ENCODE results near the gene COPS7B.

Gene COPS7B

DNA sequence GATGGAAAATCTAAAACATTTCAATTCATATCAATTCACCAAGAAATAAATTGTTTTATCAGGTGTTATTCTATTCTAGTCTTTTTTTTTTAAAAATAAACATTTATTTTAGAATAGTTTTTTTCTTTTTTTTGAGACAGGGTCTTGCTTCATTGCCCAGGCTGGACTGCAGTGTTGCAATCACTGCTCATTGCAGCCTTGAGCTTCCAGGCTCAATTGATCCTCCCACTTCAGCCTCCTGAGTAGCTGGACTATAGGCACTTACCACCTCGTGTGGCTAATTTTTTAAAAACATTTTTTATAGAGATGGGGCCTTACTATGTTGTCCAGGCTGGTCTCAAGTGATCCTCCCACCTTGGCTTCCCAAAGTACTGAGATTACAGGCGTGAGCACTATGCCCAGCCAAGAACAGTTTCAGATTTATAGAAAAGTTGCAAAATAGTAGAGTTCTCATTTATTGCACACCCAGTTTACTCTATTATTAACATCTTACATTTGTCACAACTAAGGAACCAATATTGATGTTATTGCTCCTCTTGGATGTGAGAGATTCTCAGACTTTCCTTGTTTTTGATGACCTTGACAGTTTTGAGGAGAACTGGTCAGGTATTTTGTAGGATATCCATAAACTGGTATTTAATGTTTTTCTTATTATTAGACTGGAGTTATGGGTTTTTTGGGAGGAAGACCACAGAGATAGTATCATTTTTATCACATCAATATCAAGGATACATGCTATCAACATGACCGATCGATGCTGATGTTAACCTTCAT, 35.0 kb upstream of the COPS7B start:
- no peaks in the 10 kb centered on the region for H3K36me3 ChIP-seq (ENCODE audit: insufficient read depth)
- H3K79me2 ChIP-seq (ENCODE audit: insufficient read depth, low read depth), result no peaks in the 10 kb centered on the region
- no peaks in the 10 kb centered on the region for H4K20me1 ChIP-seq (ENCODE audit: insufficient read depth)
- H3K4me2 ChIP-seq, result peak overlapping the region; percentile 29; the same call in 1 of the 2 replicates
- H3K4me1 ChIP-seq (ENCODE audit: low read depth, poor library complexity, severe bottlenecking), result peaks cover 39% of the 10 kb centered on the region
- no peak overlapping the region for H3K4me3 ChIP-seq (IDR thresholded peaks at IDR 0.05; ENCODE audit: insufficient read depth, low read depth, low read length)
- H3K9ac ChIP-seq, result no peak overlapping the region
- H2AFZ ChIP-seq (ENCODE audit: low read depth), result no peak overlapping the region
- no peaks in the 10 kb centered on the region for H3K27me3 ChIP-seq (ENCODE audit: insufficient read depth, low read depth)
- H3K27ac ChIP-seq, result no peak overlapping the region; the same call in 1 of the 2 replicates
- no peak for TF ChIP-seq CTCF (conservative IDR thresholded peaks at IDR 0.05; ENCODE audit: low read depth, low read length)

GRCh38 chr2:231752061-231752460, 34.2 kb upstream of the COPS7B start:
- Histone ChIP-seq H2AFZ (ENCODE audit: low read depth) (no peak overlapping the region), H3K4me3 (IDR thresholded peaks at IDR 0.05; ENCODE audit: insufficient read depth, low read depth, low read length) (no peak overlapping the region), H4K20me1 (ENCODE audit: insufficient read depth) (no peaks in the 10 kb centered on the region), H3K4me1 (ENCODE audit: low read depth, poor library complexity, severe bottlenecking) (peaks cover 39% of the 10 kb centered on the region), H3K4me2 (peak overlapping the region; percentile 29), H3K27me3 (ENCODE audit: insufficient read depth, low read depth) (no peaks in the 10 kb centered on the region), H3K9ac (no peak overlapping the region; the same call in 1 of the 2 replicates), H3K36me3 (ENCODE audit: insufficient read depth) (no peaks in the 10 kb centered on the region), H3K27ac (peak overlapping the region; percentile 22; the same call in 1 of the 2 replicates), H3K79me2 (ENCODE audit: insufficient read depth, low read depth) (no peaks in the 10 kb centered on the region)
- TF ChIP-seq CTCF (conservative IDR thresholded peaks at IDR 0.05; ENCODE audit: low read depth, low read length), result no peak

DNA sequence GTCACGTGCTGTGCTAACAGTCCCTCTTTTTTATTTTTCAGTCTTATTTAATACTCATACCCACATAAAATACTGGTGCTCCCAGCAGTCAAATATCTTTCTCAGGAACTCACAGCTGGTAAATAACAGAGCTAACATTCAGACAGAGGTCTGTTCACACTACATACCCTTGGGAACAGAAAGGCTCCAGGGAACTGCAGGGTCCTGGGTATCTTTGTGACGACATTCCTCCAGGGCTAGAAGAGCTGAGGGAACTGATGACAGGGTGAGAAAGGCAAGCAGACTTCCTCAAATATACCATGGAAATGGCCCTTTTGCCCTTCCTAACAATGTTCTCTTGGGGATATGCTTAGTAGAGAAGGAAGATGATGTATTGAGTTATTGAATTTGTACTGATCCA, 24.5 kb upstream of the COPS7B start:
- no peaks in the 10 kb centered on the region for H3K27me3 ChIP-seq (ENCODE audit: insufficient read depth, low read depth)
- H3K4me1 ChIP-seq (ENCODE audit: low read depth, poor library complexity, severe bottlenecking), result peaks cover 31% of the 10 kb centered on the region
- no peak overlapping the region for H3K27ac ChIP-seq
- no peak overlapping the region for H3K4me2 ChIP-seq
- H2AFZ ChIP-seq (ENCODE audit: low read depth), result no peak overlapping the region
- TF ChIP-seq CTCF (conservative IDR thresholded peaks at IDR 0.05; ENCODE audit: low read depth, low read length), result no peak
- no peak overlapping the region for H3K9ac ChIP-seq
- H3K4me3 ChIP-seq (IDR thresholded peaks at IDR 0.05; ENCODE audit: insufficient read depth, low read depth, low read length), result no peak overlapping the region
- H4K20me1 ChIP-seq (ENCODE audit: insufficient read depth), result no peaks in the 10 kb centered on the region
- 0 out of 2 replicates have a peak, but pooled peaks cover 4% of the 10 kb centered on the region for H3K79me2 ChIP-seq (ENCODE audit: insufficient read depth, low read depth)
- H3K36me3 ChIP-seq (ENCODE audit: insufficient read depth), result no peaks in the 10 kb centered on the region

GRCh38 chr2:231764124-231764523, 22.1 kb upstream of the COPS7B start:
- Histone ChIP-seq H3K9ac (no peak overlapping the region), H3K79me2 (ENCODE audit: insufficient read depth, low read depth) (0 out of 2 replicates have a peak, but pooled peaks cover 4% of the 10 kb centered on the region), H3K4me1 (ENCODE audit: low read depth, poor library complexity, severe bottlenecking) (peaks cover 41% of the 10 kb centered on the region), H3K36me3 (ENCODE audit: insufficient read depth) (no peaks in the 10 kb centered on the region), H3K27me3 (ENCODE audit: insufficient read depth, low read depth) (no peaks in the 10 kb centered on the region), H3K4me2 (peak overlapping the region; percentile 73; the same call in 1 of the 2 replicates), H3K27ac (no peak overlapping the region), H3K4me3 (IDR thresholded peaks at IDR 0.05; ENCODE audit: insufficient read depth, low read depth, low read length) (no peak overlapping the region), H2AFZ (ENCODE audit: low read depth) (no peak overlapping the region), H4K20me1 (ENCODE audit: insufficient read depth) (no peaks in the 10 kb centered on the region)
- no peak for TF ChIP-seq CTCF (conservative IDR thresholded peaks at IDR 0.05; ENCODE audit: low read depth, low read length)
